SK-N-MC (cell line): Measurements from ENCODE around the gene RNU1-3.

Source experiments
- EZH2 ChIP-seq: fragments of 200-600 bp; sonication (generic); IDR thresholded peaks from one replicate; pipeline ENCODE4 v1.6.1; 2017; ENCODE audit warnings: antibody characterized with exemption
- POLR2AphosphoS5 ChIP-seq: IDR thresholded peaks from 2 replicates; pipeline ENCODE4 v1.6.1; 2012; ENCODE audit warnings: mild to moderate bottlenecking, low read depth, low read length, borderline replicate concordance

DNA sequence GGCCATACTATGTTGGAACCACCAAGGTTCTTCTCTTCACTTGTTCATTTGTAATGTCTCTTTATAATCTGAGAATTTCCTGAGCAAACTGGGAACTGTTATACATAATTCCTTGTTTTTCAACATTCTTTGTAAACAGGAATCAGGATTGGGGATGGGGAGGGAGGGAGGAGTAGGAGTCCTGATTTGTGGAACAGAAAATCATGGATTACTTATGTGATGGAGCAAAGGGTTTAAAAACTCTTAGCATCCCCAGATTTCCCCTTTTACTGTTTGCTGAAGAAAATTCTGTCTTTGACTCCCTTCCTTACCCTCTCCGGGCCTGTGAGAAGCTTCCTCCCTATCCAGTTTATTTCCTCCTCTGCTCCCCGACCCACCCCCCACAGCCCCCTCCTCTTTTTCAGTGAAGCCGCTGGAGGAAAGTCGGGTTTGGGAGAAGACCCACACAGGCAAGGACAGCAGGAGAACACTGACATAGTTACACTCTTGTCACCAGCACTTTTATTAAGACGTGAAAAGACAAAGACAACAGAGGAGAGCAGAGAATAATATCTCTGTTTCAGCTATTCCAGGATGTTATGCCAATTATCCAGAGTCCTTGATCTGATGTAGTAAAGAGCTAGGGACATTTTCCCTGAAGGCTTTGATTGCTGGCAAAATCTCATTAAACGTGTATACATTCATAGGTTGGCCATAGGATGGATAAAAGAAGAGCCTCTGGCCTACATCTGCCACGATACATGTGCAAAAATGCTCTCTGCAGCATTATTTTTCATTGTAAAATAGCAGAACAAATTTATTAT lies 48.8 kb downstream of the RNU1-3 start:
- no peak for TF ChIP-seq POLR2AphosphoS5
- TF ChIP-seq EZH2: no peak
